Retina (tissue), 1 donor: ENCODE data around the gene CLASP2.
"Not testable (repeated sequence)": the region's sequence is repeated elsewhere in the genome, so short reads cannot be mapped to it uniquely, and the experiment has no call there.

Experiments used
- DNase-seq: peaks from one replicate; pipeline ENCODE4 v3.0.0-alpha.2; 2016

CLASP2 gene

GRCh38 chr3:33717866-33718594 lies at the start of gene CLASP2:
Gene CLASP2, minus strand, starts transcription at chr3:33718254. Its CDS starts 252 bp downstream, at chr3:33718002.
- peak; percentile 94 for DNase-seq

GRCh38 chr3:33758864-33759263 lies 40.8 kb upstream of the CLASP2 start:
- no peak for DNase-seq

- DNase-seq = no peak
Measured at GRCh38 chr3:33758281-33758680, 40.2 kb upstream of the CLASP2 start.

DNA sequence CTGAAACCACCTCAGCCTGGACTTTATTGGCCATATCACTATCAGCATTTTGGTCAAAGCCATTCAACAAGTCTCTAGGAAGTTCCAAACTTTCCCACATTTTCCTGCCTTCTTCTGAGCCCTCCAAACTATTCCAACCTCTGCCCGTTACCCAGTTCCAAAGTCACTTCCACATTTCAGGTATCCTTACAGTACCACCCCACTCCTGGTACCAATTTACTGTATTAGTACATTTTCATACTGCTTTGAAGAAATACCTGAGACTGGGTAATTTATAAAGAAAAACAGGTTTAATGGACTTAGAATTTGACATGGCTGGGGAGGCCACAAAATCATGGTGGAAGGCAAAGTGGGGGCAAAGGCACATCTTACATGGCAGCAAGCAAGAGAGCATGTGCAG lies 36.3 kb upstream of the CLASP2 start:
- DNase-seq = not testable (repeated sequence)

- DNase-seq = no peak
Measured at GRCh38 chr3:33751336-33751735, 33.3 kb upstream of the CLASP2 start.

- DNase-seq = no peak
Measured at GRCh38 chr3:33750211-33750548, 32.1 kb upstream of the CLASP2 start.

DNA sequence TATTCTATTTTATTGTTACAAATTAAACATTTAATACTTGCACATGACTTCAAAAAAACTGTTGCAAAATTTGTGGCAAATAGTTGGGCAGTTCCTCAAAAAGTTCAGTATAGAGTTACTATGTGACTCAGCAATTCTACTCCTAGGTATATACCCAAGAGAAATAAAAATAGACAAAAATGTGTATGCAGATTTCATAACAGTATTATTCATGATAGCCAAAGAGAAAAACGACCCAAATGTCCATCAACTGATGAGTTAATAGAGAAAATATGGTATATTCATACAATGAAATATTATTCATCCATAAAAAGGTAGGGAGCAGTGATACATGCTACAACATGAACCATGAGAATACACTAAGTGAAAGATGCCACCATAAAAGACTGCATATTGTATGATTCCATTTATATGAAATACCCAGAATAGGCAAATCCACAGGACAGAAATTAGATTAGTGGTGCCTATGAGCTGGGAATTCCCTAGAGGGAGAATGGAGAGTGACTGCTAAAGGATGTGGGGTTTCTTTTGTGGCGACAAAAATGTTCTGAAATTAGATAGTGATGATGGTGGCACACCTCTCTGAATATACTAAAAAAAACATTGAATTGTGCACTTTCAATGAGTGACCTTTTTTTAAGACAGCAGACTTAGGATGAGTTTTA lies 31.6 kb upstream of the CLASP2 start:
- no peak for DNase-seq

DNA sequence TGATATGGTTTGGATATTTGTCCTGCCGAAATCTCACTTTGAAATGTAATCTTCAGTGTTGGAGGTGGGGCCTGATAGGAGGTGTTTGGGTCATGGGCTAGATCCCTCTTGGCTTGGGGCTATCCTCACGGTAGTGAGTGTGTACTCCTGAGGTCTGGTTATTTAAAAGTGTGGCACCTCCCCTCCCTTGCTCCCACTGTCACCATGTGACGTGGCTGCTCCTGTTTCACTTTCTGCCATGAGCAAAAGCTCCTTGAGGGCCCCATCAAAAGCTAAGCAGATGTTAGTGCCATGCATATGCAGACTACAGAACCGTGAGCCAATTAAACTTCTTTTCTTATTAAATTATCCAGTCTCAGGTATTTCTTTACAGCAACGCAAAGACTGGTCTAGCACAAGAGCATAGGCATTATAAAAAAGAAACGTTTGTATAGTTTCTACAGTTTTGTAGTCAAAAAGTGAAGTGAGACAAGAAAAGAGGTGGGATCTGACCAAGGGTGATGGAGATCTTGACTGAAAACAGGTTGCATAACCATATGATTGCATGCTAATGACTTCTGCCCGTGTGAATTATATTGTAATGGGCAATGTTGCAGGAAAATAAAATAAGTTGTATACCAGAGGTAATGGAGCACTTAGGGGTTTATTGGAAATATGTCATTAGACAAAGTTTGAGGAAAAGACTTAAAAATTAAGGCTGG lies 28.5 kb upstream of the CLASP2 start:
- DNase-seq = no peak

DNA sequence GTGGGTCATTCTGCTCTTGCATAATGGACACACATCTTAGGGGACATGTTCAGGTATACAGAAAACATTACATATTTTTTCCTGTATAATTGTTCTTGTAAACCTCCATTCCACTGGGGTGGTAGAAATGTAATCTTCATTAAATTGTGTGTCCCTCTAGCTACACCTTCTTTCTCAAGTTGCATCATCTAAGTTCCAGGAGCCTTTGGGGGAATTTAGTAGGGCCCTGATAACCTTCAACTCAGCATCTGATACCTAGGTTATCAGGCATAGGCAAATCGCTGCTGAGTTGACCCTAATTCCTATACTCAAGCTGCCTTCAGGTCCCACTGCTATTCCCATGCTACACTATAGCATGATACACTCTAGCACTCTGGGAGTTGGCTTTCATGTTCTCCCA lies 19.1 kb upstream of the CLASP2 start:
- no peak for DNase-seq

DNA sequence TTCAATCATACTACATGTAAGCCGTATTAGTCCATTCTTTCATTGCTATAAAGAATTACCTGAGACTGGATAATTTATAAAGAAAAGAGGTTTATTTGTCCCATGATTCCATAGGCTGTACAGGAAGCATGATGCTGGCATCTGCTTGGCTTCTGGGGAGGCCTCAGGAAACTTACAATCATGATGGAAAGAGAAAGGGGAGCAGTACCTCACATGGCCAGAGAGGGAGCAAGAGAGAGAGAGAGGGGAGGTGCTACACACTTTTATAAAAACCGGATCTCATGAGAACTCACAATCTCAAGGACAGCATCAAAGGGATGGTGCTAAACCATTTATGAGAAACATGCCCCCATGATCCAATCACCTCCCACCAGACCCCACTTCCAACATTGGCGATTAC lies 14.3 kb upstream of the CLASP2 start:
- no peak for DNase-seq

DNA sequence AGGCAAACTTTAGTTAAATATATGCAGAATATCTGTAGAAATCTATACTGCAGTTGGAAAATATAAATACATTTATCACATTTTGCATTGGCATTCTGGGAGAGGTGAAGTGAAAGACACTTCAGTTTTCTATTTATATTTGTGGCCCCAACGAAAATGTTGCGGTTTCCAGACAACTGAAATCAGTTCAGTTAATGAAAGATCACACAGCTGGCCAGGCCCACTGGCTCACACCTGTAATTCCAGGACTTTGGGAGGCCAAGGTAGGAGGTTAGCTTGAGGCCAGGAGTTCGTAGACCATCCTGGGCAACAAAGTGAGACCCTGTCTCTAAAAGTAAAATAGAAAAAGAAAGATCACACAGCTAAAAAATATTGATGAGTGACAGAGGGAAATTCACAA lies 11.9 kb upstream of the CLASP2 start:
- DNase-seq = no peak

- no peak for DNase-seq
Measured at GRCh38 chr3:33724256-33724655, 6.2 kb upstream of the CLASP2 start.

DNA sequence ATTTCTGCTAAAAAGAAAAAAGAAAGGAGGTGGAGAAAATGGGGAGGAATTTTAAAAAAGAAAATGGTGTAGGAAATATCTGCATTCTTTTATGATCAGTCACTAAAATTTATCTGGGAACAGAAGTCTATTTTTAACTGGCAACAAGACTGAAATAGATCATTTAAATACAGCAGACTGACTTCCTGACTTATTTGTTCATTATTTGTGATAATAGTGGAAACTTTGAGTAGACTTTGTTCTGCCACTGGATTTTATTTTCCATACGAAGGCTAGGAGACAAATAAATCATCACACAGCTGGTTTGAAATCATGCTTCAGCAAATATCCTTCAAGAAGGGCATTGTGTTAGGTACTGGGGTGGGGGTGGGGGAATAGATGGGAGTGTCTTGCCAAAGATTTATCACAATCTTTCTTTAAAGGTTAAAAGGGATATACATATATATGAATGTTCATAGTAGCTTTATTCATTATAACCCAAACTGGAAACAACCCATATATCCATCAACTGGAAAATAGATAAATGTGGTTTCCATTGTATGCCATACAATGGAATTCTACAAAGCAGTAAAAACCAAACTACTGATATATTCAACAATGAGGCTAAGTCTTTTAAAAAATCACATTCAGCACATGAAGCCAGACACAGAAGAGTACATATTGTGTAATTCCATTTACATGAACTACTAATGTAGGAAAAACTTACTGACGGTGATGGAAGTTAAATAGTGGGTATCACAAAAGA lies 4.7 kb upstream of the CLASP2 start:
- DNase-seq = no peak

DNA sequence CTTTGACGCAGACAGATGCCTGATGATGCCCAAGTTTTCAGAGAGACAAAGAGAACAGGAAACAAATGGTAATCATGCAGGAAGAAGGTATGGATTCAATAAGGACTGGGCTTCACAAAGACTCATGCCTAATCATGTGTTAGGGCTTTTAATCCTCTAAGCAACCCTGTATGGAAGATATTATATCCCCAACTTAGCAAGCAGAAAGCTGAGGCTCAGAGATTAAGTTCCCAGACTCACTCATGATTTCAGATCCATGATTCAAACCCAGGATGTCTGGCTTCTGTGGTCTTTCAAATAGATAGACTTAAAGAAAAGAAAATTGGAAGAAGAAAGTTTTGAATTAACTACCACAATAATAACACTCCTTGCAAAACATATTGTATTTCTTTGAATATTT lies 4.1 kb upstream of the CLASP2 start:
- no peak for DNase-seq

- DNase-seq = no peak
Measured at GRCh38 chr3:33718595-33718907, 497 bp upstream of the CLASP2 start.

GRCh38 chr3:33717616-33717865 lies 513 bp downstream of the CLASP2 start:
- no peak for DNase-seq

- DNase-seq = no peak
Measured at GRCh38 chr3:33716227-33716626, 1.8 kb downstream of the CLASP2 start.

GRCh38 chr3:33711100-33711499 lies 7.0 kb downstream of the CLASP2 start:
- DNase-seq = no peak

DNA sequence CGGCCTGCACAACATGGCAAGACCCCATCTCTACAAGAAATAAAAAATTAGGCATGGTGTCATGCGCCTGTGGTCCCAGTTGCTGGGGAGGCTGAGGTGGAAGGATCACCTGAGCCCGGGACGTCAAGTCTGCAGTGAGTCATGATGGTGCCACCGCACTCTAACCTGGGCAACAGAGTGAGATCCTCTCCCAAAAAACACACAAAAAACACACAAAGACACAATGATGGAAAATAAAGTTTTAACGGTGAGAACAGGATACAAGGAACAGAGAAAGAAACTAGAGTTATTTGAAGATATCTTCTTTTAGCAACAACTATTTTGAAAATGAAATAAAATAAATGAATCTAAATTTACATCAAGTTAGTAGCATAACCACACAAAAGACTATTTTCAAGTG lies 12.0 kb downstream of the CLASP2 start:
- no peak for DNase-seq

DNA sequence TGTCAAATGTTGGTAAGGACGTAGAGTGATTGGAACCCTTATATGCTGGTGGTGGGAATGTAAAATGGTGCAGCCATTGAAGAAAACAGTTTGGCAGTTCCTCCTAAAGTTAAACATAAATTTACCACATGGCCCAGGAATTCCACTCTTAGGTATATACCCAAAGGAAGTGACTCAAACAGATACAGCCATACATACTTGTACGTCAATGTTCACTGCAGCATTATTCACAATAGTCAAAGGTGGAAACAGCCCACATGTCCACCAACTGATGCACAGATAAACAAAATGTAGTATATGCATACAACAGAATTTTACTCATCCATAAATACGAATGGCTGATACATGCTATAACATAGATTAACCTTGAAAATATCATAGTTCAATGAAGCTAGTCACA lies 13.2 kb downstream of the CLASP2 start:
- no peak for DNase-seq

DNA sequence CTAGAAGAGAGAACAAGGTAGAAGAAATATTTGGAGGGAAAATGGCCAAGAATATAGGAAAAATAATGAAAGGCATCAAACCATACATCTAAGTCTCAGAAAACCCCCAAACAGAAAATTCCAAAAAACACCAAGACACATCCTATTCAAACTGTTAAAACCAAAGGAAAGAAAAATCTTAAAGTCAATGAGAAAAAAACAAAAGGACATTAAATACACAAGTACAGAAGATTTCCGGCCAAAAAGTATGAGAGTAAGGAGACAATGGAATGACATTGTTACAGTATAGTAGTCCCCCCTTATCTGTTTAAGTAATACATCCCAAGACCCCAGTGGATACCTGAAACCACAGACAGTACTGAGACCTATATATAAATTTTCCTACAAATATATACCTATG lies 18.8 kb downstream of the CLASP2 start:
- no peak for DNase-seq

- no peak for DNase-seq
Measured at GRCh38 chr3:33694944-33695343, 23.1 kb downstream of the CLASP2 start.

- DNase-seq = no peak
Measured at GRCh38 chr3:33690341-33690740, 27.7 kb downstream of the CLASP2 start.

- DNase-seq = no peak
Measured at GRCh38 chr3:33687406-33688010, 30.5 kb downstream of the CLASP2 start.
